K562 (cell line): Measurements from ENCODE around the gene AJM1. TPM values are rescaled to one million over a fixed set of nuclear protein-coding genes. Genes with fewer than 3 reads are reported as not detected.

ENCODE experiments used
- CUX1 ChIP-seq: fragments of 200-800 bp; sonication (Bioruptor generic); IDR thresholded peaks from 2 replicates; pipeline ENCODE4 v1.6.1; 2016; ENCODE audit warnings: missing genetic modification characterization, missing compliant biosample characterization
- GABPB2 ChIP-seq: fragments of 250-450 bp; sonication (Bioruptor Pico); conservative IDR thresholded peaks from 2 replicates; pipeline ENCODE4 v1.5.1; 2021; ENCODE audit warnings: mild to moderate bottlenecking
- HBP1 ChIP-seq: fragments of 450-650 bp; formaldehyde crosslinking; IDR thresholded peaks from 2 replicates; pipeline ENCODE4 v1.4.0; 2022; ENCODE audit warnings: missing genetic modification characterization
- HMG20B ChIP-seq: fragments of 250-450 bp; sonication (Bioruptor Pico); IDR thresholded peaks from 2 replicates; pipeline ENCODE4 v1.5.0; 2021; ENCODE audit warnings: mild to moderate bottlenecking
- RBM39 ChIP-seq: fragments of 200-400 bp; formaldehyde crosslinking; optimal IDR thresholded peaks from 2 replicates; pipeline ENCODE3; 2018; ENCODE audit warnings: low read depth, low read length
- SNIP1 ChIP-seq: fragments of 450-650 bp; IDR thresholded peaks from 2 replicates; pipeline ENCODE4 v1.7.1; 2017; ENCODE audit warnings: low read depth, mild to moderate bottlenecking
- SREBF2 ChIP-seq: sonication (generic); formaldehyde crosslinking; IDR thresholded peaks from 2 replicates; pipeline ENCODE4 v1.4.0; 2020; ENCODE audit warnings: mild to moderate bottlenecking, missing genetic modification reagents
- SRSF1 ChIP-seq: fragments of 200-400 bp; formaldehyde crosslinking; IDR thresholded peaks from 2 replicates; pipeline ENCODE4 v1.6.1; 2017; ENCODE audit warnings: mild to moderate bottlenecking, low read depth, low read length, moderate library complexity
- TAF1 ChIP-seq: IDR thresholded peaks from 2 replicates; pipeline ENCODE4 v1.6.1; 2011; ENCODE audit warnings: mild to moderate bottlenecking, low read length, moderate library complexity; ENCODE audit not compliant: insufficient read depth, control insufficient read depth, severe bottlenecking; ENCODE audit errors: extremely low read depth
- TCFL5 ChIP-seq: fragments of 250-450 bp; sonication (Bioruptor Pico); conservative IDR thresholded peaks from 2 replicates; pipeline ENCODE4 v1.6.1; 2021; ENCODE audit warnings: mild to moderate bottlenecking, moderate library complexity, matching md5 sums
- THRAP3 ChIP-seq: fragments of 450-650 bp; IDR thresholded peaks from 2 replicates; pipeline ENCODE4 v1.6.1; 2016; ENCODE audit warnings: mild to moderate bottlenecking, inconsistent platforms, borderline replicate concordance
- ZNF431 ChIP-seq: sonication (generic); formaldehyde crosslinking; IDR thresholded peaks from 2 replicates; pipeline ENCODE4 v1.8.0; 2022; ENCODE audit warnings: mild to moderate bottlenecking, missing genetic modification reagents
- ZNF592 ChIP-seq: fragments of 450-650 bp; IDR thresholded peaks from 2 replicates; pipeline ENCODE4 v1.6.1; 2017; ENCODE audit warnings: antibody characterized with exemption, mild to moderate bottlenecking
- ZNF696 ChIP-seq: fragments of 250-450 bp; sonication (Bioruptor Pico); conservative IDR thresholded peaks from 2 replicates; pipeline ENCODE4 v1.4.0; 2020; ENCODE audit warnings: mild to moderate bottlenecking, moderate library complexity
- polyA plus RNA-seq, 8 experiments: library from polyadenylated mRNA; depleted of rRNA in 4 of 8; stranded (reverse) in 5 of 8; unstranded in 3 of 8; fragments of >200 nt; fragmentation: Nextera tagmentation in 2 of 8; fragmentation: Illumina TruSeq in 1 of 8; extraction: Ambion mirVana in 2 of 8; extraction: Trizol in 1 of 8; gene quantifications; 2 replicates each; pipeline versions ENCODE4 v1.2.1 to v1.2.3, GENCODE V29; 2011 to 2014; ENCODE audit warnings: inconsistent platforms in 1 of 8, missing spikeins in 1 of 8
- total RNA-seq, 7 experiments: library from RNA; depleted of rRNA in 6 of 7; stranded (reverse); fragments of >200 nt in 6 of 7; fragmentation: Illumina TruSeq in 2 of 7; extraction: Trizol in 2 of 7; gene quantifications; 2 replicates each; pipeline versions ENCODE4 v1.2.1 to v1.2.3, GENCODE V29; 2011 to 2021; ENCODE audit warnings: low replicate concordance in 1 of 7

AJM1 gene
- total and polyA plus RNA-seq, 9 of the 15 experiments (the other 6 are each of a cell fraction or from before 2014, with no cell fraction given) = 0.01 to 3.7 (median 0.65) TPM; not detected in 1

- TF ChIP-seq ZNF592 (no peak), CUX1 (CRISPR knock-in tag) (no peak), RBM39 (no peak), THRAP3 (no peak), TAF1 (peak; percentile 30), HBP1 (no peak; the same call in 1 of the 2 replicates), SNIP1 (no peak), SREBF2 (CRISPR knock-in tag) (no peak), TCFL5 (no peak), HMG20B (CRISPR knock-in tag) (no peak; the same call in 1 of the 2 replicates), ZNF696 (CRISPR knock-in tag) (no peak), ZNF431 (CRISPR knock-in tag) (no peak), SRSF1 (no peak), GABPB2 (CRISPR knock-in tag) (no peak)
Observed at GRCh38 chr9:136847826-136848392, 5.6 kb downstream of the AJM1 start (continued).
